B cell (primary cell): ENCODE measurements around the gene ADCY2.

Experiments used
- EZH2 ChIP-seq: IDR thresholded peaks from 2 replicates; pipeline ENCODE4 v1.6.1; 2012; ENCODE audit warnings: borderline replicate concordance, low read depth, mild to moderate bottlenecking, moderate library complexity, low read length; ENCODE audit not compliant: insufficient read depth, poor library complexity, severe bottlenecking
- TF ChIP-seq, protein P1 (sequence below): fragments of 200-600 bp; IDR thresholded peaks from one replicate; pipeline ENCODE4 v1.8.0; 2022; ENCODE audit warnings: antibody characterized with exemption, mild to moderate bottlenecking

DNA sequence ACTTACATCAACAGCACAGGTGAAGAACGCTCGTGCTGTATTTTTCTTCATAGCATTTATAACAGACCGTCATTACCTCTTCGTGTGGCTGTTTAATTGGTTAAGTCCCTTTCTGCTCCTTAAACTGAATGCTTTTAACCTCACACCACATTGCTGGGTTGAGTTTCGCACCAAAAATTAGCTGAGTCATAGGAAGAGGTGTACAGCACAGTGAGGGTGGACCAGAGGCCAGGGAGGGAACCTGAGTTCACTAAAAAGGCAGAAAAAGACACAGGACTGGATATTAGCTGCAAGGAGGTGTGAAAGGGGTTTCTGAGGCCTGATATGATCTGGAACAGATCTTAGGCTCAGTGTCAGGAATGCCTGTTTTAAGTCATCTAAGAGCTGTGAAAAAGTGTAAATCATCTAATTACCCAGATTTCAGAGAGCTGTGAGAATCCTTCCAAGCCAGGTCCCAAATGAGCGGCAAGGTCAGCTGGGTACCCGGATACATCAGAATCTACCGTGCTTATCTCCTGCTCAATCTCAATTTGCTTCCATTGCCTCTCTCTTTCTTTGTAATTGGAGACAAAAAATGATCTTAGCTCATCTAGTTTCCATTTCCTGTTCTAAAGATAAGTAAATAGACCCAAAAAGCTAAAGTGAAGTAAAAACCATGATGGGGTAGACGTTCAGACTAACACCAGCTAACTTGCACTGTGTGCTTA is 462.1 kb downstream of the ADCY2 start:
- TF ChIP-seq, protein P1, sequence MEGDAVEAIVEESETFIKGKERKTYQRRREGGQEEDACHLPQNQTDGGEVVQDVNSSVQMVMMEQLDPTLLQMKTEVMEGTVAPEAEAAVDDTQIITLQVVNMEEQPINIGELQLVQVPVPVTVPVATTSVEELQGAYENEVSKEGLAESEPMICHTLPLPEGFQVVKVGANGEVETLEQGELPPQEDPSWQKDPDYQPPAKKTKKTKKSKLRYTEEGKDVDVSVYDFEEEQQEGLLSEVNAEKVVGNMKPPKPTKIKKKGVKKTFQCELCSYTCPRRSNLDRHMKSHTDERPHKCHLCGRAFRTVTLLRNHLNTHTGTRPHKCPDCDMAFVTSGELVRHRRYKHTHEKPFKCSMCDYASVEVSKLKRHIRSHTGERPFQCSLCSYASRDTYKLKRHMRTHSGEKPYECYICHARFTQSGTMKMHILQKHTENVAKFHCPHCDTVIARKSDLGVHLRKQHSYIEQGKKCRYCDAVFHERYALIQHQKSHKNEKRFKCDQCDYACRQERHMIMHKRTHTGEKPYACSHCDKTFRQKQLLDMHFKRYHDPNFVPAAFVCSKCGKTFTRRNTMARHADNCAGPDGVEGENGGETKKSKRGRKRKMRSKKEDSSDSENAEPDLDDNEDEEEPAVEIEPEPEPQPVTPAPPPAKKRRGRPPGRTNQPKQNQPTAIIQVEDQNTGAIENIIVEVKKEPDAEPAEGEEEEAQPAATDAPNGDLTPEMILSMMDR = no peak
- no peak for TF ChIP-seq EZH2
